Neural cell (in vitro differentiated cells): Measurements from ENCODE around the gene CIB1. TPM values are rescaled to one million over a fixed set of nuclear protein-coding genes. Genes with fewer than 3 reads are reported as not detected.

Experiments used
- H2AFZ ChIP-seq: fragments of 200-600, 300-800 bp; sonication (generic), shearing (Covaris generic); 2 replicates; pipeline ENCODE4 v1.6.0; 2014; ENCODE audit warnings: low read depth, mild to moderate bottlenecking, antibody characterized with exemption, low read length, moderate library complexity
- H3F3A ChIP-seq: fragments of 200-600 bp; shearing (Covaris generic); 2 replicates; pipeline ENCODE4 v1.6.1; 2016; ENCODE audit warnings: mild to moderate bottlenecking, moderate library complexity, mixed read lengths, antibody characterized with exemption, low read length; ENCODE audit not compliant: insufficient read depth, poor library complexity, severe bottlenecking
- H3K27ac ChIP-seq: fragments of 200-600, 300-800 bp; sonication (generic), shearing (Covaris generic); 2 replicates; pipeline ENCODE4 v1.5.1; 2014; ENCODE audit warnings: mild to moderate bottlenecking, low read length, moderate library complexity
- H3K27me3 ChIP-seq: fragments of 300-800, 200-600 bp; sonication (generic), shearing (Covaris generic); 2 replicates; pipeline ENCODE4 v1.6.0; 2014; ENCODE audit warnings: mild to moderate bottlenecking, low read depth, low read length, moderate library complexity; ENCODE audit not compliant: insufficient read depth
- H3K36me3 ChIP-seq: fragments of 300-800, 200-600 bp; sonication (generic), shearing (Covaris generic); 2 replicates; pipeline ENCODE4 v1.5.1; 2014; ENCODE audit warnings: mild to moderate bottlenecking, antibody characterized with exemption, low read length, moderate library complexity; ENCODE audit not compliant: insufficient read depth
- H3K4me2 ChIP-seq: fragments of 300-800, 200-600 bp; sonication (generic), shearing (Covaris generic); 2 replicates; pipeline ENCODE4 v1.6.0; 2014; ENCODE audit warnings: mild to moderate bottlenecking, low read length
- H3K4me3 ChIP-seq: fragments of 300-800, 200-600 bp; sonication (generic), shearing (Covaris generic); 2 replicates; pipeline ENCODE4 v1.5.1; 2014; ENCODE audit warnings: mild to moderate bottlenecking, low read length, moderate library complexity
- H3K79me2 ChIP-seq: fragments of 200-600 bp; shearing (Covaris generic); replicated peaks from 2 replicates; pipeline ENCODE4 v1.6.0; 2014; ENCODE audit warnings: mild to moderate bottlenecking, low read length, moderate library complexity; ENCODE audit not compliant: insufficient read depth
- H3K9ac ChIP-seq: fragments of 300-800, 200-600 bp; sonication (generic), shearing (Covaris generic); 2 replicates; pipeline ENCODE4 v1.6.1; 2016; ENCODE audit warnings: mild to moderate bottlenecking, low read length, mixed read lengths
- H3K9me2 ChIP-seq: fragments of 200-600 bp; shearing (Covaris generic); 2 replicates; pipeline ENCODE4 v1.6.1; 2016; ENCODE audit warnings: mild to moderate bottlenecking, low read length, mixed read lengths; ENCODE audit not compliant: insufficient read depth
- H3K9me3 ChIP-seq: fragments of 200-600, 300-800 bp; sonication (generic), shearing (Covaris generic); 2 replicates; pipeline ENCODE4 v1.6.1; 2016; ENCODE audit warnings: mild to moderate bottlenecking, mixed run types, low read length, moderate library complexity, mixed read lengths
- H4K20me1 ChIP-seq: fragments of 200-600 bp; shearing (Covaris generic); 2 replicates; pipeline ENCODE4 v1.6.1; 2016; ENCODE audit warnings: mild to moderate bottlenecking, mixed run types; ENCODE audit not compliant: insufficient read depth
- EP300 ChIP-seq: fragments of 450-650 bp; conservative IDR thresholded peaks from 2 replicates; pipeline ENCODE4 v1.6.1; 2014; ENCODE audit warnings: antibody characterized with exemption, mild to moderate bottlenecking, moderate library complexity; ENCODE audit not compliant: poor library complexity, severe bottlenecking
- EZH2 ChIP-seq: fragments of 200-600, 300-800 bp; shearing (Covaris generic), sonication (generic); IDR thresholded peaks from 2 replicates; pipeline ENCODE4 v1.6.1; 2014; ENCODE audit warnings: antibody characterized with exemption, low read length, borderline replicate concordance, mild to moderate bottlenecking; ENCODE audit not compliant: insufficient read depth, poor library complexity, severe bottlenecking
- MXI1 ChIP-seq: fragments of 450-650 bp; conservative IDR thresholded peaks from 2 replicates; pipeline ENCODE4 v1.6.1; 2014; ENCODE audit warnings: antibody characterized with exemption, mild to moderate bottlenecking; ENCODE audit not compliant: poor library complexity, severe bottlenecking
- POLR2AphosphoS5 ChIP-seq: IDR thresholded peaks from 2 replicates; pipeline ENCODE4 v1.6.1; 2012
- RAD21 ChIP-seq: fragments of 450-650 bp; conservative IDR thresholded peaks from 2 replicates; pipeline ENCODE4 v1.6.1; 2014; ENCODE audit warnings: antibody characterized with exemption, mild to moderate bottlenecking, moderate library complexity
- REST ChIP-seq: IDR thresholded peaks from 2 replicates; pipeline ENCODE4 v1.6.1; 2012; ENCODE audit warnings: borderline replicate concordance
- SMC3 ChIP-seq: fragments of 450-650 bp; conservative IDR thresholded peaks from 2 replicates; pipeline ENCODE4 v1.6.1; 2014; ENCODE audit warnings: antibody characterized with exemption, mild to moderate bottlenecking, moderate library complexity; ENCODE audit not compliant: poor library complexity
- TAF1 ChIP-seq: IDR thresholded peaks from 2 replicates; pipeline ENCODE4 v1.6.1; 2012; ENCODE audit warnings: low read depth
- polyA plus RNA-seq: library from polyadenylated mRNA; depleted of rRNA; stranded (reverse); fragments of >200 nt; gene quantifications from 2 replicates; pipeline ENCODE4 v1.2.3, GENCODE V29; 2014
- TF ChIP-seq, protein P1 (sequence below): fragments of 450-650 bp; IDR thresholded peaks from 2 replicates; pipeline ENCODE4 v1.5.1; 2014; ENCODE audit warnings: antibody characterized with exemption, mild to moderate bottlenecking, moderate library complexity; ENCODE audit not compliant: poor library complexity, severe bottlenecking

CIB1 gene
- polyA plus RNA-seq, 1 donor from 2014 or later: 9.4 TPM

DNA sequence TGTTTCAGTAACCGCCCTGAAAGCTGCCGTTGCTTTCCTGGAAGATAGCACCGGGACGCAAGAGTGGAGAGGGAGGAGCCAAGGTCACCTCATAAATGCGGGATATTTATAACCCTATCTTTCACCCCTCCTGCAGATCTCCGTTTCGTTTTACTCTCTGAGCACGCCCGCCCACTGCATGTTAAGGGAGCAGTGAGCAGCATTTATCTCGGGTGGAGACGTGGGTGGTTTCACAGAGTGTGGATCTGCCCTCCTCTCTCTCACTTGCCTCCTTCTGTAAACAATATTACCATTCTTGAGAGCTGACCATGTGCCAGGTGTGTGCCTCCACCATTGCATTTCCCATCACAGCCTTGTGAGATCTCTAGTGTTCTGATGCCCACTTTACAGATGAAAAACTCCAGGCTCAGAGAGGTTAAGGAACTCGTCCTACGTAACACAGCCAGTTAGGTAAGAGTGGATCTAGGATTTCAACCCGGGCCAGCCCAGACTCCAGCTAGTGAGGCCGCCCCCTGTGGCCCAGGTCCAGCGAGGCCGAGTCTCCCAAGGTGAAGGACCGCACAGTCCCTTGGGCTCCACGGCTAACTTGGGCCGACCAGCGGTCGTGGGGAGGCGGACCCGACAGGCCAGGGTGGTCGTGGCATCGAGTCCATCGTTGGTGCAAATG is 49.5 kb downstream of the CIB1 start:
- Histone ChIP-seq H3K79me2 (peaks cover 6% of the 10 kb centered on the region), H3K27ac (no peak overlapping the region), H3K4me3 (peak overlapping the region; percentile 74), H3K27me3 (no peaks in the 10 kb centered on the region), H3K9me3 (no peaks in the 10 kb centered on the region), H3K36me3 (no peaks in the 10 kb centered on the region), H3K9me2 (no peaks in the 10 kb centered on the region), H4K20me1 (no peaks in the 10 kb centered on the region), H3F3A (no peaks in the 10 kb centered on the region), H3K4me2 (no peak overlapping the region), H2AFZ (no peak overlapping the region), H3K9ac (peak overlapping the region; percentile 70)
- TF ChIP-seq TAF1 (no peak), REST (no peak), EP300 (no peak), RAD21 (no peak), POLR2AphosphoS5 (no peak), MXI1 (no peak), SMC3 (no peak), EZH2 (no peak)
- TF ChIP-seq, protein P1, sequence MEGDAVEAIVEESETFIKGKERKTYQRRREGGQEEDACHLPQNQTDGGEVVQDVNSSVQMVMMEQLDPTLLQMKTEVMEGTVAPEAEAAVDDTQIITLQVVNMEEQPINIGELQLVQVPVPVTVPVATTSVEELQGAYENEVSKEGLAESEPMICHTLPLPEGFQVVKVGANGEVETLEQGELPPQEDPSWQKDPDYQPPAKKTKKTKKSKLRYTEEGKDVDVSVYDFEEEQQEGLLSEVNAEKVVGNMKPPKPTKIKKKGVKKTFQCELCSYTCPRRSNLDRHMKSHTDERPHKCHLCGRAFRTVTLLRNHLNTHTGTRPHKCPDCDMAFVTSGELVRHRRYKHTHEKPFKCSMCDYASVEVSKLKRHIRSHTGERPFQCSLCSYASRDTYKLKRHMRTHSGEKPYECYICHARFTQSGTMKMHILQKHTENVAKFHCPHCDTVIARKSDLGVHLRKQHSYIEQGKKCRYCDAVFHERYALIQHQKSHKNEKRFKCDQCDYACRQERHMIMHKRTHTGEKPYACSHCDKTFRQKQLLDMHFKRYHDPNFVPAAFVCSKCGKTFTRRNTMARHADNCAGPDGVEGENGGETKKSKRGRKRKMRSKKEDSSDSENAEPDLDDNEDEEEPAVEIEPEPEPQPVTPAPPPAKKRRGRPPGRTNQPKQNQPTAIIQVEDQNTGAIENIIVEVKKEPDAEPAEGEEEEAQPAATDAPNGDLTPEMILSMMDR: no peak

GRCh38 chr15:90181776-90182175 is 52.0 kb downstream of the CIB1 start:
- Histone ChIP-seq H3K9ac (no peak overlapping the region), H3K27ac (no peak overlapping the region), H4K20me1 (no peaks in the 10 kb centered on the region), H2AFZ (no peak overlapping the region), H3K9me3 (no peaks in the 10 kb centered on the region), H3K27me3 (no peaks in the 10 kb centered on the region), H3K4me3 (no peak overlapping the region), H3F3A (no peaks in the 10 kb centered on the region), H3K4me2 (no peak overlapping the region), H3K79me2 (peaks cover 6% of the 10 kb centered on the region), H3K9me2 (no peaks in the 10 kb centered on the region), H3K36me3 (no peaks in the 10 kb centered on the region)
- TF ChIP-seq EP300 (no peak), SMC3 (no peak), POLR2AphosphoS5 (no peak), TAF1 (no peak), RAD21 (no peak), EZH2 (no peak), MXI1 (no peak), REST (no peak)
- TF ChIP-seq, protein P1: no peak
